LNCAP (cell line): ENCODE results near the gene AK8.

Experiments
- CTCF ChIP-seq: fragments of 450-650 bp; IDR thresholded peaks from 2 replicates; pipeline ENCODE4 v1.5.1; 2017; ENCODE audit warnings: mild to moderate bottlenecking

AK8 gene

GRCh38 chr9:132877458-132877823 is 643 bp downstream of the AK8 start:
- TF ChIP-seq CTCF = no peak

GRCh38 chr9:132876849-132877248 is 1.2 kb downstream of the AK8 start:
- TF ChIP-seq CTCF = no peak

- no peak for TF ChIP-seq CTCF
Measured at GRCh38 chr9:132875159-132875558, 2.9 kb downstream of the AK8 start.

GRCh38 chr9:132873403-132873802 is 4.7 kb downstream of the AK8 start:
- no peak for TF ChIP-seq CTCF

- no peak for TF ChIP-seq CTCF
Measured at GRCh38 chr9:132869266-132869665, 8.8 kb downstream of the AK8 start.

- TF ChIP-seq CTCF = no peak
Measured at GRCh38 chr9:132866898-132867297, 11.2 kb downstream of the AK8 start.

- no peak for TF ChIP-seq CTCF
Measured at GRCh38 chr9:132864691-132865090, 13.4 kb downstream of the AK8 start.

- TF ChIP-seq CTCF = no peak
Measured at GRCh38 chr9:132864277-132864676, 13.8 kb downstream of the AK8 start.
